SW480 (cell line): ENCODE results near the gene NGEF.
A peak's percentile ranks its signal among the peaks of the same experiment; 100 is the strongest.
"Not testable (repeated sequence)": the region's sequence is repeated elsewhere in the genome, so short reads cannot be mapped to it uniquely, and the experiment has no call there.

Experiments
- DNase-seq: peaks from one replicate; pipeline ENCODE4 v3.0.0-alpha.2; 2016; ENCODE audit warnings: low spot score

Gene NGEF, protein sequence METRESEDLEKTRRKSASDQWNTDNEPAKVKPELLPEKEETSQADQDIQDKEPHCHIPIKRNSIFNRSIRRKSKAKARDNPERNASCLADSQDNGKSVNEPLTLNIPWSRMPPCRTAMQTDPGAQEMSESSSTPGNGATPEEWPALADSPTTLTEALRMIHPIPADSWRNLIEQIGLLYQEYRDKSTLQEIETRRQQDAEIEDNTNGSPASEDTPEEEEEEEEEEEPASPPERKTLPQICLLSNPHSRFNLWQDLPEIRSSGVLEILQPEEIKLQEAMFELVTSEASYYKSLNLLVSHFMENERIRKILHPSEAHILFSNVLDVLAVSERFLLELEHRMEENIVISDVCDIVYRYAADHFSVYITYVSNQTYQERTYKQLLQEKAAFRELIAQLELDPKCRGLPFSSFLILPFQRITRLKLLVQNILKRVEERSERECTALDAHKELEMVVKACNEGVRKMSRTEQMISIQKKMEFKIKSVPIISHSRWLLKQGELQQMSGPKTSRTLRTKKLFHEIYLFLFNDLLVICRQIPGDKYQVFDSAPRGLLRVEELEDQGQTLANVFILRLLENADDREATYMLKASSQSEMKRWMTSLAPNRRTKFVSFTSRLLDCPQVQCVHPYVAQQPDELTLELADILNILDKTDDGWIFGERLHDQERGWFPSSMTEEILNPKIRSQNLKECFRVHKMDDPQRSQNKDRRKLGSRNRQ

DNA sequence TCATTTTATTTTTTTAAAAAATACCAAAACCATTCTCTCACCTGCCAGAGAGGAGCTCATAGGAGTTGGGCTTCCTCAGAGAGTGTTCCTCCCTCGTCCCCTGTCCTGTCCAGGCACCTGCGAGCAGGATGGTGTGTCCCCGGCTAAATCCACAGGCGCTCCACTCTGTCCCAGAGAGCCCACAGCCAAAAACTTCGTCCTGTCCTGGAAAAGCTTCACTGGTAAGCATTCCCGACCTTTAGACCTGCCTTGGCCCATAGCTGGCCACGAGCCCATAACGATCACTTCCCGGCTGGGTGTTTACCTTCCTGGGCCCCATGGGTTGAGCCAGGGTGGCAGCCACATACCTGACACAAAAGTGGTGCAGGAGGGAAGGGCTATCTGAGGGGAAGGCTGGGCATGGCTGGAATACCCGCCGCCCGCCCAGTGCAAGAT lies at the start of gene NGEF:
Gene NGEF (minus strand): TSS at position 230 of the 435 bp plus-strand sequence. CDS start 38,366 bp downstream, outside the sequence.
- DNase-seq = peak; percentile 13

DNA sequence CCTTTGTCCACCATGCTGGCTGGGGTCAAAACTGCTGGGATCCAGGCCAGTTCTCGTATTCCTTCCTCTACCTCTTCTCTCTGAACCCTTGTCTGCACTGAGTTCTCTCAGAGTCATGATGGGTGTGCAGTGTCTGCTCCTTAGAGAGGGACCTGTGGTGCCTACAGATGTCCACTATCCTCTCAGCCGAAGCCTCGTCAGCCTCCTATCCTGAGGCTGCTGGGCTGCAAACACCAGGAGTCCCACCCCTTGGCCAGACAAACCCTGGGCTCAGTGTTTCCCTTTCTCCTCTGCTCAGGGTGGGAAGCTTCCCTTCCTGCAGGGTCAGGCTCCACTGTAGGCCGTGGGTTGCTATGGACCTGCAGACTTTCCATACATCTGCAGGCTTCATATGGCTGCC lies 49.4 kb upstream of the NGEF start:
- no peak for DNase-seq

DNA sequence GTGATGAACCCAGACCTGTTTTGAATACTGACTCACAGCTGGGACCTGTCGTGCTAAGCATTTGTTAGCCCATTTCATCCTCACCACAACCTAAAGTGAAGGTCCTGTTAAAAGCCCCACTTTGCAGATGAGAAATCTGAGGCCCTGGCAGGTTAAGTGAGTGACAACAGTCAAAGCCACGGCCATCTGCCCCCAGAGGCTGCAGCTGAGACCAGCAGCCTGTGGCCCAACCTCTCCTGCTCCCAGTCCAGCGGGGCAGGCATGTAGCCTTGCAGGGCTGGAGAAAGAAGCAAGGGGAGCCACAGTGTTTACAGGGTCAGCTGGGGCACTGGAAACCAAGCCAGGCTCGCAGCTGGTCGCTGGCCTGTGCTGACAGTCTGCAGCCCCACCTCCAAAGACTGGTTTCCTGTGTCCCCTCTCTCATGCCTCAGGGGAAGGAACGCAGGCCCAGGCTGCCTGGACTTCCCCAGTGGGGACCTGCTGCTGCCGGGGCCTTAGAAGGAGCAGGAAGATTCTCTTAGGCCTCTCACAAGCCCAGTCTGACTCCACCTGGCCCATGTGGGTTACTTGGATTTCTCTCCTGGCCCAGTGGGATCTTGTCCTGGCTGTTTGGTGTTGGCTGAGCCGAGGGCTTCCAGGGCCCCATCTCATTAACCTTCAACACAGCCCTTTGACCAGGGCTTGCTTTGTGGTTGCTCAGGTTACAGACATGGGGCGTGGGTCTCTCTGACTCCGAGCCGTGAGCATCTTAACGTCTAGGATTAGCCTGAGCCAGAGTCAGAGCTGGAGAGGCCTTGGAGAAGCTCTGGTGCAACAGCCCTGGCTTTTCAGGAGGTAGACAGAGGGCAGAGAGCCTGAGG lies 48.8 kb upstream of the NGEF start:
- peak; percentile 46 for DNase-seq

DNA sequence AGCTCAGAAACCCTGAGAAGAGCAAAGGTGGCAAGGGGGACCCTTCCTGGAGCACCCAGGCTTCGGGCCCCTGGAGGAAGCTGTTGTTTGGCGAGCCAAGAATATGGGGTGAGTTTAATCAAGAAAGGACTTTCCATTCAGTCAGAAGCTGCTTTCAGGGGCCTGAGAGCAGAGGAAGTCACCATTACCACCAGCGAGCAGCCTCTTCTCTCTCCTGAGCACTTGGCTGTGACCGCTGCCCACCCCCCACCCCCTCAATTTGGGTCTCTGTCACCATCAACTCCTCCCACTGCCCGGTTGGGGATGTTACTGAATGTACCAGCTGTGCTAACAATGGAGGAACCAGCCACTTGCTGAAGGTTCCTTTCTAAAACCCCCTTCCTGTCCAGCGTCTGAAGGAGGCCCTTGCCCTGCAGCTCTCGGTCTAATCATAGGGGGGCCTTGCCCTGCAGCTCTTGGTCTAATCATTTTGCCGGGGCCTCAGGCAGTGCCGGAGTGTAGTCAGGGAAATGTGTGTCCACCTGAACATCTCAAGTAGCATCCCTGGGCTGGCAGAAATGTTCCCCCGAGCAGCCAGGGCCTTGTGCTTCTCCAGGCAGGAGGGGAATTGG lies 48.0 kb upstream of the NGEF start:
- no peak for DNase-seq

DNA sequence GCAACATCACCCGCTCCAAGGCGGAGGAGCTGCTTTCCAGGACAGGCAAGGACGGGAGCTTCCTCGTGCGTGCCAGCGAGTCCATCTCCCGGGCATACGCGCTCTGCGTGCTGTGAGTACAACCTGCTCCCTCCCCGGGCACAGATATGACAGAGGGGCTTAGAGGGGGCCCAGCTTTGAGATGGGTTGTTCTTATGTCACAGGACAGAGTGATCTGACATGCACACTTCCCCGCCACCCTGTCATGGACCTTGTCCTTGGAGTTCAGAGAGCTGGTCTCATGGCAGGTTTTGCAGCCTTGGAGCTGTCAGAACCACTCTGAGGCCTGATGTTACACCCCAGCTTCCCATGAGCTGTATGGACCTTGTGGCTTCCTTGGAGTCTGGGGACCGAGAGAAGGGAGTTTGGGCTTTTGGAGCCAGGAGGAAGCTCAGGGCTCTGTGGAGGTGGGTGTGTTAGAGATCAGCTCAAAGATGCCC lies 47.5 kb upstream of the NGEF start:
- DNase-seq = no peak

DNA sequence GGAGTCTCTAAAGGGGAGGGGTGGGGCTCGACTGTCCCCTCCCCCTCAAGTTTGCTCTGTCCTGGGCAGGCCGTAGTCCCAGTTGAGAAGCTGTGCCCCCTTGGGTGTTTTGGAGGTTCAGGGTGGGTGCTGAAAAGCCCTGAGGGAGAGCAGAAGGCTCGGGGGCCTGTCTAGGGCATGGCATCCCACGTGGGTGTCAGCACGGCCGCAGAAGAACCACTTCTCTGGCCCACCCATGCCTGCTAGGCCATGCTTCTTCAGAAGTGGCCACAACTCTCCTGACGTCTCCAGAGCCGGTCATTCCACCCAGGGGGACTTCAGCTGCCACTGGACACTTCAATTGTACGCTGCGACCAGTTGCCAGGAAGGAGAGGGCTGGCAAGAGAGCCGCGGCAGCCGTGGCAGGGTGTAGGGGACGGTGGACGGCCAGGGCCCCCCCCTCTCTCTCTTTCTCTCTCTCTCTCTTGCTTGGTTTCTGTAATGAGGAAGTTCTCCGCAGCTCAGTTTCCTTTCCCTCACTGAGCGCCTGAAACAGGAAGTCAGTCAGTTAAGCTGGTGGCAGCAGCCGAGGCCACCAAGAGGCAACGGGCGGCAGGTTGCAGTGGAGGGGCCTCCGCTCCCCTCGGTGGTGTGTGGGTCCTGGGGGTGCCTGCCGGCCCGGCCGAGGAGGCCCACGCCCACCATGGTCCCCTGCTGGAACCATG lies 46.9 kb upstream of the NGEF start, which contains the start of gene INPP5D:
Gene INPP5D (plus strand): TSS at position 546 of the 704 bp plus-strand sequence. CDS start 137 bp downstream, at position 683.
- DNase-seq = peak; percentile 44

DNA sequence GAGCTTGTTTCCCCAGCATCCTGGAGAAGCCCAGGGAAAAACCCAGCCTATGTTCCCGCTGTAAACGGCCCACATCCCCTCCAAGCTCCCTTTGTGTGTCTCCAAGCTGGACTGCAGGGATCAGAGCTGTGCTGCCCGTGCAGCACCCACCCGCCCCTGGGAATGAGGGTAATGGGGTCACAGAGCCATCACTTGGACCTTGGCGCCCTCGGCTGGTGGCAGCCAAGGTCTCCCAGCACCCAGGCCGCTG lies 46.4 kb upstream of the NGEF start:
- no peak for DNase-seq

DNA sequence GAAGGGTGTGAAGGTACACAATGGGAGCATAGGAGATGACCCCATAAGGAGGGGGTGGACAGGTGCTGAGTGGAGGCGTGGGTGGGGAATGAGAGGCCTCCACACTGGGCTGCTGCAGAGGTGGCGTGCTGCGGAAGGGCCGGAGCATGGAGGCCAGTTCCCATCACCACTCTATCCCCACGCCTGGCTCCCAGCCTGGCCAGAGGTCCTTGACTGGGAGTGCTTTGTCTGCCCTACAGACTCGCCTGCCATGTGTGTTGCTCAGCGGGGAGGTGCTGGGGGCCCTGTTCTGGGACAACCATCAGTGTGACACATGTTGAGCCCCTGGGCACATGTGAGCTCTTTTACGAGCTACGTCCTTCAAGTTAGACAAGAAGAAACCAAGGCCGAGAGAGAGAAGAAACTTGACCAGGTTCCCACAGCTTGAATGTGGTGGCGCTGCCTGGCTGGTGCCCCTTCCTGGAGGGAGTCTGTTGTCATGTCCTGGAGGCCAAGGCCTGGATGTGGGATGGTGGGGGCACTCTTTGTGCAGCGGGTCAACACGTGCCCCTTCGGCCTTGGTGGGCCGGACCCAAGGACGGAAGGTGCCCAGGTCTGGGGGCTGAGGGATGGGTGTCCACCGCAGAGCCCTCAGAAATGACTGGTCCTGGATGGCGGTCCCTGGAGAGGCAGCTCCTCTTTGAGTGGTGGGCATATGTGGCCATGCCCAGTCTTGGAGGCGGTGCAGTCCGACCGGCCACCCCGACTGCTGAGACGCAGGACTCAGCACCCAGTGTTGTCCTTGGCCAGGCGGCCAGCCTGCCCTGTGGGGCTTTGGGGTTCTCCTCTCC lies 45.9 kb upstream of the NGEF start:
- no peak for DNase-seq

DNA sequence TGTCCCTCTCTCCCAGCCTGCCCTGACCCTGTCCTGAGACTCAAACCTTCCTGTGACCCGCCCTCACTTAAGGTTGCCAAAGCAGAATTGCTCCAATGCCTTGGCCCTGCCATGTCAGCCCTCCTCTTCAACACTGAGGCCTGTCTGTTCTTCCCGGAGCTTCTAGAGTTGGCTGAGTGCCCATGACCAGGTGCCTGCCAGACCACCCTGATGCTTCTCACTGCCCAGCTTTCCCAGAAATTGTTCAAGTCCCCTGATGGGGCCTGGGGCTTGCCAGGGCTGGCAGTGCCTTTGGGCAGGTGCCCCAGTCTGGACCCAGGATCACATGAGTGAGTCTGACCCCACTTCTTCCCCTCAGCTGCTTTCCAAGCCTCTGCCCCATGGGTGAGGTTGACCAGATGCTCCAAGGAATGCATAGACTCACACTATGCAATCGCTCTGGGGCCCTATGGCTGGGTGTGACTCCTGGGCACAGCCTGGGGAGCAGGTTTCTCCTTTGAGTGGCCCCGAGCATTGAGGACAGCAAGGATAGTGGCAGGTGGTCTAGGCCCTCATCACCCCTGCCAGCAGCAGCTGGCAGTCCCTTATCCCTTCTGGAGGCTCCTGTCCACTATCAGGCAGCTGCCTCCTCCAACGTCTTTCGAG lies 44.0 kb upstream of the NGEF start:
- DNase-seq = no peak

DNA sequence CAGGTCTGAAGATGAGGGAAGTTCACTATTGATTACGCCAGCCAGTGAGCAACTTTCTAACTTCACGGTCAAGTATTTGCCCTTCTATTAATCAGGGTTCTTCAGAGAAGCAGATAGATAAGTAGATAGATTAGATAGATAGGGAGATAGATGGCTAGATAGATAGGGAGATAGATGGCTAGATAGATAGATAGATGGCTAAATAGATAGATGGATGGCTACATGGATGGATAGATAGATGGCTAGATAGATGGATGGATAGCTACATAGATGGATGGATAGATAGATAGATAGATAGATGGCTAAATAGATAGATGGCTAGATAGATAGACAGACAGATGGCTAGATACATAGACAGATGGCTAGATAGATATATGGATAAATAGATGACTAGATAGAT lies 42.3 kb upstream of the NGEF start:
- DNase-seq = no peak

DNA sequence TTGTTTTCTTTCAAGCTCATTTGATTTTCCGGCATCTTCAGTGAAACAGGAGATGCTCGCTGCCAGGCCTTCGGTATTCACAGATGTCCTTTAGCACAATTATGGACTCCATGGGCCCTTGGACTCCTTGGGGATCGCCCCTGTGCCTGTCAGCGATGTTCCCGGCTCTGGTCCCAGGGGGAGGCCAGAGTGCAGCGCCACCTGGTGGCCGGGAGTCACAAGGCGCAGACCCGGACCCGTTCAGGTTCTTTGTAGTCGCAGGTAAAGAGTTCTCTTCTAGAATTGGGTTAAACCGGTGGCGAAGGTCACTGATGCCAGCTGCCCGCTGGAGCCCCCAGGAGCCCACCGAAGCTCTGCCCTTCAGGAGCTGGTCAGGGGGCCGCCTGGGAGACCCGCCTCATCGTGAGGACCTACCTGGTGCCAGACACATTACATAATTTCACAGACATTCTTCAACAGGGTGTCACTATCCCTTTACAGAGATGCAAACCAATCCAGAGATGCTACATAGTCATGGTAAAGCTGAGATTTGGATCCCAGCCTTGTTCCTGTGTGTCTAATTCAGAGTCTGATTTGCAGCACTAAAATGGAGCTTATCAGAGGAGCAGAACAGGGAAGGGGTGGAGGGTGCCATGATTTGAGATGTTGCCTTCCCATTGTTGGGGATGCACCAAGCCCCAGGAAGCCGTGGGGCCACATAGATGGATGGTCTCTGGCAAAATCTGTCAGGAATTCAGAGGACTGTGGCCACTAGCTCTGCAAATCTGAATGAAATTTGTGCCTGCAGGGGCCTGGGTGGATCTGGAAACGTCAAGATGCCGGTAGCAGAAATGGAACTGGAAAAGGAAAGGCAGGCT lies 41.1 kb upstream of the NGEF start:
- peak; percentile 48 for DNase-seq

DNA sequence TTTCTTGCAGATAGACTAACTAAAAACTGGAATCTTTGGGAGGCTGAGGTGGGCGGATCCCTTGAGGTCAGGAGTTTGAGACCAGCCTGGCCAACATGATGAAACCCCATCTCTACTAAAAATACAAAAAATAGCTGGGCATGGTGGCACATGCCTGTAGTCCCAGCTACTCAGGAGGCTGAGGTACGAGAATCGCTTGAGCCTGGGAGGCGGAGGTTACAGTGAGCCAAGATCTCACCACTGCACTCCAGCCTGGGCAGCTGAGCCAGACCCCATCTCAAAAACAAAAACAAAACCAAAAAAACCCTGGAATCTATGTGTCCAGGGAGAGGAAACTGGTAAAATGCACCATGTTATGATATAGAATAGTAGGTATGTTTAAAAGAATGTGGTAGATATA lies 39.5 kb upstream of the NGEF start:
- not testable (repeated sequence) for DNase-seq

DNA sequence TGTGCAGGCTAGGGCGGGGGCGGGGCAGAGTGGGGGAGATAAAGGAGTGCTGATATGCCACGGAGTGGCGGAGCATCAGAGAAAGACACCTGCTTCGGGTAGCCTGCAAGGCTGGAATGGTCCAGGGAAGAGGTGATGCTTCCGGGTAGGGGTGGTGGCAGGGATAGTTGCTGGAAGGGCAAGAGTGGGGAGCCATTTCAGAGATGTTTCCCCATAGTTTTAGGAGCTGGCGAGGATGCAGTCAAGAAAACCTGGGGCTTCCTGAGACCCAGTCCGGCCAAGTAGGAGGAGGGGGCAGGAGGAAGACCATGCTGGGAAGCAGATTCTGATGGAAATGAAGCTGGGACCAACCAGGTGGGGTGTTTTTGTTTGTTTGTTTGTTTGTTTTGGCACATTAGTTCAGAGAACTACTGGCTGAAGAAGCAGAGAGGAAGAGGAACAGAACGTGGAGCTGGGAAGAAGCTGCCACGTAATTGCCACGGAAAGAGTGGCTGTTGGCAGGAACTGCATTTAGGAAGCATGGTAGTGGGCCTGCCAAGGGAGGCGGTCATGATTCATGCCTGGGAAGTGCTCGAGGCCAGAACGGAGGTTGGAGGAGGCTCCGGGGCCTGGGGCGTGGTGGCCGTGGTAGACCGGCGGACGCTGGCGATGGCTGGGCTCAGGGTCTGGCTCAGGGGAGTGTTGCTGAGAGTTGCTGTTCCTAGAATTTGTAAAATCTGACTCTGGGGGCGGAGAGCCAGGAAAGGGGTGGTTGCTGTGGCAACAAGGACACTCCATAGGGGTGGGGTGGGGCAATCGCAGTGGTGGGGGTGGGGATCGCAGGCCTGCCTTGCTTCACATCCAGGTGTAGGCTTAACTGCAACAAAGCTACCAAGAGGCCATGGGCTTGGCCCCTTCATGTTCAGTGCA lies 38.4 kb upstream of the NGEF start:
- DNase-seq = no peak

DNA sequence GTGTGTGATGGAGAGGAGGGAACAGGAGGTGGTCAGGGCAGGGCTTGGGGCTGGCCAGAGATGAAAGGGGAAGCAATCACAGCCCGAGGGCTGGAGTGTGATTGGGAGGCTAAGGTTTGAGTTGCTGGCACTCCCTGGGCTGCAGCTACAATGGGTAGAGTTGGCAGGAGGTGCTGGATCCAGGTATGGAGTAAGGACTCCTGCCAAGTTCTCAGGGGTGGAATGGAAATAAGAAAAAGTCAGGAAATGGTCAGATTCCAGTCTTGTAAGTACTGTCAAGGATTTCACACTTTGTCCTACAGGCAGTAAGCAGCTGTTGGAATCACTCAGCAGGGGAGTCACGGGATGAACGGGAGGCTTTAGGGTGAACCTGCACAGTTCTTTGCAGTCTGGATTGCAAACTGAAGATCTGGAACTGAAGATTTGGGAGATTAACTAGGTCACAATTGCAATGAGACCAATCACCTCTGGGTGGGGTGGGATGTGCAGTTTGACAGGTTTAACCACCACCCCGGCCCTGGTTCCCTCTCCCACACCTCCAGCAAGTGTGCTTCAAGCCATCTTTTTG lies 36.2 kb upstream of the NGEF start:
- DNase-seq = peak; percentile 22

DNA sequence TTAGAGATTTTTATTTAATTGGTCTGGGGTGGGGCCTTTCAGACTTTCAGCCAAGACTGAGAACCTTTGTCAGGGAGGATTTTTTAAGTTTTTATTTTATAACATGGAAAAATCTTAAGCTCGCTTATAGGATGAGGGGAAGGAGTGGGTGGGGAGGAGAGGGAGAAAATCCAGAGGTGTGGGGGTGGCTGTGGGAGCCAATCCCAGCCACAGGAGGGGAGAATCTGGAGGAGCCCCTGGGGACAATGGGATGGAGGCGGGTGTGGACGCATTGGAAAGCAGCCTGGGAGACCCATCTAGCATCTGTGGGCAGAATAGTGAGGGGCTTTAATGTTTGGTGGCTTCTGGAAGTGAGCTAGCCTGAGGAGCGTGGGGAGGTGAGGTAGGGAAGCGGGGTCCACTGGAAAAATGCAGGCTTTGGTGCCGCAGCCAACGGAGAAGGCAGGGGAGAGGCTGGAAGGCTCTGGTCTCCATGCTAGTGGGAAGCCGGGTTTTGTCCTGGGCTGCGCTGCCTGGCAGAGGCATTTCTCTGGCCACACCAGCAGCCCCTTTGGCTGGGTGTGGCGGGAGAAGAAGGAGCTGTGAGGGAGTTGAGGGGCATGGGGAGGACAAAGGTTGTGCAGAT lies 35.6 kb upstream of the NGEF start:
- no peak for DNase-seq

DNA sequence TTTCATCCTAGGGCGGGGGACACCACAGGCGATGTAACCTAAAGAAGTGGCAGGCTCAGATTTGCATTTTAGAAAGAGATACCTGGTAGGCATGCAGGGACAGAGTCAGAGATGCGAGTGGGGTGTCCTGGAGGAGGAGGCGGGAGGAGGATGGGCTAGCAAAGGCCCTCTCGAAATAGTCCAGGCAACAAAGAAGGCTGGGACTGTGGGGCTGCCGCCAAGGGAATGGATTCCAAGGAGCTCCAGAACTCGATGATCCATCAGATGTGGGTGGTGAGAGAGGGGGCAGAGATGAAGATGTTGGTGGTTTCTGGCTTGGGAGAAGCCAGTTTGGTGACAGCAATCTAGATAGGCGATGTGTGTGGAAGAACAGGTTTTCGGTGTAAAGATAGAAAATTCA lies 34.6 kb upstream of the NGEF start:
- no peak for DNase-seq

DNA sequence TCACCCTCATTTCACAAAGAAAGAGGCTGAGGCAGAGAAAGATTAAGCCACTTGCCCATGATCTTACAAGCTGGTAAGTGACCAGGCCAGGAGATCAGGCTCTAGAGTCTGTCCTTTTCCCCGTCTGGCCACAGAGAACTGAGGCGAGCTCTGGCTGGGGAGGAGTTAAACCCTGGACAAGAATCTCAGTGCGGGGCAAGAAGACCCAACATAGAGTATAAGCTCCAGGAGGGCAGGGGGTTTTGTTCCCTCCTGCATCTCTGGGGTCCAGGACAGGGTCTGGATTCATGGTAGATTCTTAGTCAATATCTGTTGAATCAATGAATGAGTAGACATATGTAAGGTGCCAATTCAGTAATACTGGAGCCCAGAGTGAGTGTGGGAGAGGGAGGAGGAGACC lies 34.1 kb upstream of the NGEF start:
- DNase-seq = no peak
